GM19452 (cell line): ENCODE results near the gene TNFAIP3.
A peak's percentile ranks its signal among the peaks of the same experiment; 100 is the strongest.
"Not testable (repeated sequence)": the region's sequence is repeated elsewhere in the genome, so short reads cannot be mapped to it uniquely, and the experiment has no call there.

Source experiments
- ATAC-seq: cut with Tn5 transposase; IDR thresholded peaks from one replicate; pipeline ENCODE4 v1.9.1; 2021; ENCODE audit not compliant: unreplicated experiment

Gene TNFAIP3

DNA sequence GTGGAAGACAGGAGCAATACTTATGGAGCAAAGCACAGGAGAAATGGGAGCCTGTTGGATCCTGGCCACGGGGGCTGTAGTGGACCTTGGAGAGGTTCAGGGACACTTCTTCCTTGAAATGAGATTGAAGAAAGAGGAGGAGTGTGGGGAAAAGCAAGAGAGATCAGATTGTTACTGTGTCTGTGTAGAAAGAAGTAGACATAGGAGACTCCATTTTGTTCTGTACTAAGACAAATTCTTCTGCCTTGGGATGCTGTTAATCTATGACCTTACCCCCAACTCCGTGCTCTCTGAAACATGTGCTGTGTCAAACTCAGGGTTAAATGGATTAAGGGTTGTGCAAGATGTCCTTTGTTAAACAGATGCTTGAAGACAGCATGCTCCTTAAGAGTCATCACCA, 22.7 kb upstream of the TNFAIP3 start:
- ATAC-seq = not testable (repeated sequence)

DNA sequence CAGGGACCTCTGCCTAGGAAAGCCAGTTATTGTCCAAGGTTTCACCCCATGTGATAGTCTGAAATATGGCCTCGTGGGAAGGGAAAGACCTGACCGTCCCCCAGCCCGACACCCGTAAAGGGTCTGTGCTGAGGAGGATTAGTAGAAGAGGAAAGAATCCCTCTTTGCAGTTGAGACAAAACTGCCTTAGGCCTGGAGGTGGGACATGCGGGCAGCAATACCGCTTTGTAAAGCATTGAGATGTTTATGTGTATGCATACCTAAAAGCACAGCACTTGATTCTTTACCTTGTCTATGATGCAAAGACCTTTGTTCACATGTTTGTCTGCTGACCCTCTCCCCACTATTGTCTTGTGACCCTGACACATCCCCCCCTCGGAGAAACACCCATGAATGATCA, 22.3 kb upstream of the TNFAIP3 start:
- not testable (repeated sequence) for ATAC-seq

DNA sequence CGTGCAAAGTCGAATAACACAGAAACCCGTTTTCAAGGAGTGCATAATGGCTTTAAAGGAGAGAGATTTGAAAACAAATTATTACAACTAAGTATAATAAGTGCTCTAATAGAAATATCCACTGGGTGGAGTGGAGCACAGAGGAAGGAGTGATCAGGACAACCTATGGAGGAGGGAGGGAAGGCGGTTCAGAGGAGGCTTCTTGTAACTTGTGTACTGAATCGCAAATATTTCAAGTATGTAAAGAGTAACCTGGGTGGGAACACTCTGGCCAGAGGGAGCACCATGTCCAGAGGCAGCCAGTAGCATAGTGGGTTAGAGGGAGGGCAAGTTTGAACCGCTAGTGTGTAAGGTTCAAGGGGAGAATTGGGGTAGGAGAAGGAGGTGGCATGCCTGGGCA, 21.6 kb upstream of the TNFAIP3 start:
- no peak for ATAC-seq

DNA sequence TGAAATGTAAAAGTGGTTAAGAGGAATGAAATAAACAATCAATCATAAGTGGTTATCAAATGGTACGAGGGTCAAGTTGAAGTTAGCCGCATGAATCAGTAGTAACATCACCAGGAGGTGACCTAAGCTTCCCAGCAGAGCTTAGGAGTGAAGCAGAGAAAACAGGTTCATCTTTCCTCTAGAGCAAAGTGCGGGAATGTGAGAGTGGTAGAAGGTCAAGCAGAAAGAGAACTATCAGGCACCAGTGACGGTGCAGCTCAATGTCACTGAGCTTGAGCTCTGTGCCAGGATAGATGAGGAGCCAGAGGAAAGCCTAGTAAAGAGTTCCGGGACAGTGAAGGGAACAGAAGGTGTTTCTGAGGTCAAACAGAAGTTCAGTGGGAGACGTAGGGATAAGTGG, 20.8 kb upstream of the TNFAIP3 start:
- ATAC-seq = no peak

DNA sequence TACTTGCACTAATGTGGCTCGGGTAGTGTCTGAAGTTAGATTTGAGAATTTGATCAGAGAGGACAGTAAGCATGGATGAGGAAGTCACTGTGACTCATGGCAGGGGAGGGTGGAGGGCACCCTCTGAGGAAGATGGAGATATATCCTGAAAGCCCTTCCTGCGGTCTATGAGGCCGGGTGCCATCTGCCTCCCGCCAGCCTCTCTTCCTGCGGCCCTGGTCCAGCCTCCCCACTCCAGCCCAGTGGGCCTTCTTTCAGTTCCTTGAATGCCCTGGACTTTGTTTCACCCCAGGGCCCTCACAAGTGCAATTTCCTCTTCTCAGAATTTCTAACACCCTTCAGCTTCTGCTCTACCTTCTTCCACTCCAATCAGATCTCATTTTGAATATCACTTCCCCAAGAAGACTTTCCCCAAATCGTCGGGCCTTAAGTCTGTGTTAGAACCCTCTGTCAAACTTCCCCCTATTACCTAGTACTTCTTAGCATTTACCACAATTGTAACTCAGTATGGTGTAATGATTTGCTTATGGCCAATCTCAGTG, 20.2 kb upstream of the TNFAIP3 start:
- peak; percentile 49 for ATAC-seq

DNA sequence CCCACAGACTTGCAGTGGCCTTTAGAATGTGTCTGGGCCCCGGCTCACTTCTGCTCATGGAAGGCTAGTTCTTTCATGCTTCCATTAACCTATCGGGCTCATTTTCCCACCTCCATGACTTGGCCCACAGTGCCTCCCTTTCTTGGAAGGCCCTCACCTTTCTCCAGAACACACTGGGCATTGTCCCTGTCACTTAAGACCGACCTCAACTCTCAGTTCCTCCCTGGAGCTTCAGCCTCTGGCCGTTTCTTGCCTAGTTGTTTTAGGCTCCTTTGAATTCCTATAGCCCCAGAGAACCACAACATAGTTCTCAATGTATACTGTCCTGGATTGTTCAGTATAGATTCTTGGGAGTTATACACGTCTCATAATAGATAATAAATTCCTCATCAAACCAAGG, 19.3 kb upstream of the TNFAIP3 start:
- ATAC-seq = no peak

DNA sequence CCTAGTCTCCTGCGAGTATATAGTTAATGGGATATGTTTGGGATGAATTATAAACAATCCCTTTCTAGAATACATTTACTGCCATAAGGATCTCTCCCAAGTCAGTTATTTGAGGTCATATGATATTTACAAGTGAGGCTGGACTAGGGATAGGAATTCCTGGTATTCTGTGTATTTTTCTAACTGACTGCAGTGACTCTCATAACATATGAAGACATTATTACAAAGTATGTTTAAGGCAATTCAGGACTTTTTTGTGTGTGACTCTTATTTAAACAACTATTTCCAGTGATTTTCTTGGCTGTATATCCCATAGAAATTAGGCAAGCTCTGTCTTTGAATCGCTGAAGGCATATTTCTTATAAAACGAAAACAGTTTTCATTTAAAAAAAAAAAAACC, 18.4 kb upstream of the TNFAIP3 start:
- no peak for ATAC-seq

DNA sequence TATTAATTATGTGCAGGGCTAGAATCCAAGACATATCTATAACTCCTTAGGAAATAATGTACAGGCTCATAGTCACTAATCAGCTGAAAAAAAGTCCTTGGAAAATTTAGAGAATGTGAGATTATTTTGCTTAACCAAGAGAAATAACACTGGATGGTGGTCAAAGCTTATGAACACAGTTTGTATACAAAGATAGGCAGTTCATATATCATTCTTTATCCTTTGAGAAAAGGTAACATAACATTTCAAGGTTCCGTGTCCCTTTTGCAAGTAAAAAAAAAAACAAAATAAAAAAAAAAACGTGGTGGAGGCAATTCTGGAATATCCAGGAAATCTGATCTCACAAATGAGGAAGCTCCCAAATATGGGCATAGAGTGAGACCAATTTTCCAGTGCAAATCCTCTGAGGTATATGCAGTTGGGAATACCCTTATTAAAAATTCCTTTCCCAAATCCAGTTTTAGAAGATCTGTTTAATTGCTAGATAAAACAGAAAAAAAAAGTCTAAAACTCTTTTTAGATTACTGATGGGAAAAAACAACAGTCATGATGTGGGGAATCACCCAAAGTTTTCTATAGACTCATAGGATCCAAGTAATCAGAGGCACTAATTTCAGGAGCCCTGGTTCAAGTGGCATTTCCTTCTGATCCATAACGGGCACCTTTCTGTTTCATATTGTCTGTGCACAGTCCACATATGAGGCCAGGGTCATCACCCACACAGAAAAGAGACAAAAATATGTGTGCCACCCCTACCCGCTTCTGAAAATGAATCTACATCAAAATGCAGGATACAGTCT, 17.7 kb upstream of the TNFAIP3 start:
- no peak for ATAC-seq

DNA sequence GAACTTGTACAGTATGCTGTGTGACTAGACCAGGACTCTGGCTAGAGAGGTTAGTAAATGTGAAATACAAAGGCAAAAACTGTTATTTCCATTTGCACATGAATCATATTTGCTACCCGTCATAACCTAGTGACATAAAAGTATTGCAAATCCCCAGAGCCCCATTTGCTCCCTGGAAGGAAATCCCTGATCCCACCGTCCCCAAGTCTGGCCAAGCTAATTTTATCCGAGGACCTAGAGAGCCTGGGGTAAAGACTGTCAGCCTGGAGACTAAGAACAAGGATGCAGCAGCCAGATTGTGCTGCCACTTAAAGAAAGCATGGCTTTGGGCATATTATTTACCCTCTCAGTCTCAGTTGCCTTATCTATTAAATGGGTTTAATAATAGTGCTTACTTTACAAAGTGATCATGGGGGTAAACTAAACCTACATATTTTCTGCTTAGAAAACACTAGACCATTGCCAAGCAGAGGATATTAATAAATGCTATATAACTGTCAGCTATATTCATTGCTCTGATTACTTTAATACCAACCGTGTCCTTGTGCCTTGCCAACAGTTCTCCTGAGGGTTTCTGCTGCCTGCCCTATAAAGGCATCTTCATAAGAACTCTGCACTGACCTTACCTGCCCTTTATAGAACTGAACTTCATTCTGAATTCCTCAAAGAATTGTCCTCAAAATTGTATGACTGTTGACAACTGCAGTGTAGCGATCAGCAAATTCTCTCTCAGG, 16.9 kb upstream of the TNFAIP3 start:
- ATAC-seq = no peak

DNA sequence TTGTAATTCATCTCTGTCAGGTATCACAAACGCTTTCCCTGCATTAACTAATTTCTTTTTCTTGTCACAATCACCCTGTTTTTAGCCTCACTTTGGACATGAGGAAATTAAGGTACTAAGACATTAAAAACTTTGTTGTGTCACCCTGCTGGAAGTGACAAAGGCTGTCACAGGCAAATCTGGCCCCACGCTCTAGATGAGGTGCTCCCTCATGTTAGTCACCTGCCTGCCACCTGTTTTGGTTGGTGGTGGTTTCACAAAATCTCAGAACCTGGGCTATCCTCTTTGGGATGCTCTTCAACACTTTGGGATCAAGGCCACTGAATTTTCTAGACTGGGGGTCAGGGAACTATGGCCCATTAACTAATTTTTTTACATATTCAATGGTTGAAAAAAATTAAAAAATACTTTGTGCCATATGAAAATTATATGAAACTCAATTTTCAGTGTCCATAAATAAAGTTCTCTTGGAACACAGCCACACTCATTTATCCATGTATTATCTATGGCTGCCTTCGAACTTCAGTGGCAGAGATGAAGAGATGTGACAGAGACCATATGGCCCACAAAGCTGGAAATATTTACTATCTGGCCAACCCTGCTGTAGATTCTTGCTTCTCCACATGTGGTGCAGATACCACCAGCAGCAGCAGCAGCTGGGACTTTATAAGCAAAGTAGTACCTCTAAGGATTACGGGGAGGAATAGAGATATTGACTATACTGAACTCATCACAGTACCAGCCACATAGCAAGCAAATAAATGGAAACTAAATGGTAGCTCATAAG, 16.1 kb upstream of the TNFAIP3 start:
- ATAC-seq = no peak

DNA sequence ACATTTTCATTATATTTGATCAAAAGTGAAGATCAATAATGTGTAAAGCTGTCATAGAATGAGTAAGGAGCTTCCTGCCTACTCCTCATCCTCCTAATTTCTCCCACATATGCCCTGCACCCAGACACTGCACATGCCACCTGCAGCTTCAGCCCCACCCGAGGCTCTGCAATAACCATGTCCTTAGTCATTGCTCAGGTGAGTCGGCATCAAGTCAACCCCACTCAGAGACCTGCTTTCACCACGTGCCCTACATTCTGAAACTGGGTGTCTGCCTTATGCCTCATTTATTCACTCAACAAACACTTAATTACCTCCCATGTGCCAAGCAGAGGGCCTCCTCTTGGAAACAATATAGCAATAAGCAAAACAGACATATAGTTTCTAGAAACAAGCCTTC, 15.4 kb upstream of the TNFAIP3 start:
- no peak for ATAC-seq

DNA sequence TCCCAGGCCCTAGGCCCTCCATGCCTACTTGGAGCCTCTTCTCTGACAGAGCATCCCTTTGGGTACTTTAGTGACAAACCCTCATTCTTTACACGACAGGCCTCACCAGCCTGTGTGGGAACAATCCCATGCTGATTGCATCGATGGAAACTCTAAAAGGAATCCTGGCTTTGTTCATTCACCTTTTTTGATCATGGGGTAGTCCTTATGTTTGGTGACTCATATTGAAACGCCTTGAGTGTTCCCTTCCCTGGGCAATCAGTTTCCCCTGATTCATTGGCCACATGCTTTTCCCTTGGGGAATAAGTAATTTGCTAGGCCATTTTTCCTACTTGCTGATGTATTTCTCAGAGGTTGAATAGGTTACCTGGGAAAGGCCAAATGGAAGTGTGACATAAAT, 14.7 kb upstream of the TNFAIP3 start:
- ATAC-seq = no peak

DNA sequence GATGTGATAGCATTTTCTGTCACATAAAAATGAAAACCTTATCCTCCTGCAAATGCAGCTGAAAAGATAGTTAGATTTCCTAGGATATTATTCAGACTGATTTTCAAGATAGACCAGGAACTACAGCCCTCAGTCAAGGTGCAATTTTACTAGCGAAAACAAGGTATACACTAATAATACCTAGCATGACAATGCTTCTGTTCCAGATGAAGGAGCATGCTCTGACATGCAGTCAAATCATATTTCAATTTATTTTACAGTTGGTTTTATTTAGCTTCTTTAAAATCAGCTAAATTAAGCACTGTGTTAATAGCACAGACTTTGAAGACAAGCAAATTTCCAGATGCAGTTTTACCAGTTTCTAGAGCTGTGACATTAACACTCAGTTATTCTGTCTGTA, 14.2 kb upstream of the TNFAIP3 start:
- ATAC-seq = no peak

DNA sequence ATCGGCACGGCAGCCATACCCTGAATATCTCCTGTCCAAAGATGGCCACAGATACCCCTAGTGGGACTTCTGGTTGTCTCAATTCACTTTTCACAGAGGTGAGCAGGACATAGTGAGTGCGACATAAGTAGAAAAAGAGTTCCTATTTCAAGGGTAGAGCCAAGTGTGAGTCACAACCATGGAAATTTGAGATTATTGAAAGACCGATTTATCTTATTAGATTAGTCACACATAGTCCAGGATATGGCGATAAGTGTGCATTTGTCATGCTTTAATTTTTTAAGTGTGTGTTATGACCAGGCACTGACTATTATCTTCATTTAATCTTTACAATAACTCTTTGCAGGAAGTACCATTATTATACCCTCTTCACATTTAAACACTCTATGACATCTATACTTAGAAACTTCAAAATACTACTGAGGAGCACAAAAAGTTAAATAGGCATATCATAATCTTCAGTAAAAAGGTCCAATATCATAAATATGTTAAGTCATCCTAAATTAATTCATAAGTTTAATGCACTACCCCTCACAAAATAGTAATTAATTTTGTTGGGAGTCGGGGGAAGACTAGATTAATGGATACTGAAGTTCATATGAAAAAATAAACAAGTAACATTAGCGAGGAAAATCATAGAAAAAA, 13.4 kb upstream of the TNFAIP3 start:
- ATAC-seq = no peak

DNA sequence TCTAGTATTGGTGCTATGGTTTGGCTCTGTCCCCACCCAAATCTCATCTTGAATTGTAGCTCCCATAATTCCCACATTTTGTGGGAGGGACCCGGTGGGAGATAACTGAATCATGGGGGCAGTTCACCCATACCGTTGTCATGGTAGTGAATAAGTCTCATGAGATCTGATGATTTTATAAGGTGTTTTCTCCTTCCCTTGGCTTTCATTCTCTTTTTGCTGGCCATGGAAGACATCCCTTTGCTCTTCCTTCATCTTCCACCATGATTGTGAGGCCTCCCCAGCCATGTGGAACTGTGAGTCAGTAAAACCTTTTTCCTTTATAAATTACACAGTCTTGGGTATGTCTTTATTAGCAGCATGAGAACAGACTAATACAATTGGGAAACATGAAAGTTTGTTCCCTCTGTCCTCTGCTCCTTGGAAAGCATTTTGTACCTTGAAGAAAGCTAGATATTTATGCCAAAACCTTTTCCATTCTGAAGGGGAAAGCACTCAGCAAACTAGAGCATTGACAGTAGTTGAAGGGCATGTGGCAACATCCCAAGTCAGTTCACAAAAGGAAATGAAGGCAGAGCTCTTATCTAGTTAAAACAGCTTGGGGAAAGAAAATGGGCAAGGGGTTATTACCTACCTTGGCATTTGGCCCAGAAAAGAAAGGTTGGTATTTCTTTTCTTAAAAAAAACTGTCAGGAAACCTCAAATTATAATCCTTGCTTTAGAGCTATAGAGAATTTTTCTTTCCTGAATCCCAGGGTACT, 10.7 kb upstream of the TNFAIP3 start:
- no peak for ATAC-seq

DNA sequence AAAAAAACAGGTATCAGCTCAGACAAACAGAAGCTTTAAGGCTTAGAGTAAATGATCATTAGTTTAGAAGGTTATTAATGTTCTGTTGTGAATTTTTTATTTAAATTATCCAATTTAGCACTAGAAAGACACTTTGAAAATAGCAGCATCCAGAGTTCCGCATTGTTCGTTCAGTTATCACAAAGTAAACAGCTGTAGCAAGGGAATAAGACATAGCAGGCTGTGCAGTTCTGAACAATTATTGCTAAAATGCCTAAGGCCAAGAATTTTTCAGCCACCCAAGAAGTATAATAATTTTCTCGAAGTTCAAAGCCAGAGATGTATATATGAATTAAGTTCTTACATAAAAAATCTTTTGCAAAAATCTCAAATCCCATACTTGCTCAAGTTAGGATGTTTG, 8.0 kb upstream of the TNFAIP3 start:
- ATAC-seq = no peak

DNA sequence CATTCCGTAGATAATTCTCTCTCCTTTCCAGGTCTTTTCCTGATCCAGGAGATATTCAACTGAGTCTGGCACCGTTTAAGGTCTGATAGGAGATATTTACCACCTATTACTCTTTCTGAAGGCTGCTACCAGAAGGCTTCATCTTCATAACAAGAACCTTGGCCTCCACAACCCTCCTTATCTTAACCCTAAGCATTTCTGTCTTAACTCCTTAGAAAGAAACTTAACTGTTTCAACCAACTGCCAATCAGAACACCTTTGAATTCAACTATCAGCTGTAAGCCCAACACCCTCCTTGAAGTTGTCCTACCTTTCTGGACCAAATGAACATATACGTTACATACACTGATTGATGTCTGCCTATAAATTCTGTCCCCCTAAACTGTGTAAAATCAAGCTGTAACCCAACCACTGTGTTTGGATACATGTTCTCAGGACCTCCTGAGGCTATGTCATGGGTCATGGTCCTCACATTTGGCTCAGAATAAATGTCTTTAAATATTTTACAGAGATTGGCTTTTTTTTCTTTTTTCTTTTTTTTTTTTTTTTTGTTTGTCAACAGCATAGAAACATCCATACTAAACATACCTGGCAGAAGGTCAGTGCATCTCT, 6.6 kb upstream of the TNFAIP3 start:
- no peak for ATAC-seq

DNA sequence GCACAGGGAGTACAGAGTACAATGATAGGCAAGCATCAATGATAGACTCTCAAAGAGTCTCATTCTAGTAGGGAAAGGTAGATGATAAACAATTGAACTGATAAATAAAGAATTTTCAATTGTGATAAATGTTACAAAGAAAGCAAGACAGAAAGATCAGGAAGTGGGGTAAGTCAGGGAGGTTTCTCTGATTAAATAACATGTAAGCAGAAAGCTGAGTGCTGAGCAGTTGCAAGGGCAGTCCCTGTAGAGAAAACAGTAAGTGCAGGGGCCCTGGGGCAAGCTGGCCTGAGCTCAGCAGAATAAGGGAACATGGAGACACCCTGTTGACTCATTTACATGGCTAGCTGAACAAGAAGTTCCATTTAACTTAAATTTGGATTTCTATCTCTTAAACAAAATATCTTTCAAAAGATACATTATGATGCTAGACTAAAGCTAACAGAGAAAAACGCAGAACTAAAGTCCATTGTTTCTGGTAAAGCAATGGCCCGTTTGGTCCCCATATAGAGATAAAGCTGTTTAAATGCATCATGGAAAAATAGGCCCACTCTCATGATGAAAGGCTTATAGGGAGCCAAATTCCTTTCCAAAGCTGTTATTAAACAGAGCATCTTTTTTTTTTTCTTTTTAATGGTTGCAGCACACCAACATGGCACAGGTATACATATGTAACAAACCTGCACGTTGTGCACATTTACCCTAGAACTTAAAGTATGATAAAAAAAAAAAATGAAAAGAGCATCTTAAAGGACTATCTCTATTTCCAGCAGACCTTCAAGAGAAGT, 5.3 kb upstream of the TNFAIP3 start:
- no peak for ATAC-seq

DNA sequence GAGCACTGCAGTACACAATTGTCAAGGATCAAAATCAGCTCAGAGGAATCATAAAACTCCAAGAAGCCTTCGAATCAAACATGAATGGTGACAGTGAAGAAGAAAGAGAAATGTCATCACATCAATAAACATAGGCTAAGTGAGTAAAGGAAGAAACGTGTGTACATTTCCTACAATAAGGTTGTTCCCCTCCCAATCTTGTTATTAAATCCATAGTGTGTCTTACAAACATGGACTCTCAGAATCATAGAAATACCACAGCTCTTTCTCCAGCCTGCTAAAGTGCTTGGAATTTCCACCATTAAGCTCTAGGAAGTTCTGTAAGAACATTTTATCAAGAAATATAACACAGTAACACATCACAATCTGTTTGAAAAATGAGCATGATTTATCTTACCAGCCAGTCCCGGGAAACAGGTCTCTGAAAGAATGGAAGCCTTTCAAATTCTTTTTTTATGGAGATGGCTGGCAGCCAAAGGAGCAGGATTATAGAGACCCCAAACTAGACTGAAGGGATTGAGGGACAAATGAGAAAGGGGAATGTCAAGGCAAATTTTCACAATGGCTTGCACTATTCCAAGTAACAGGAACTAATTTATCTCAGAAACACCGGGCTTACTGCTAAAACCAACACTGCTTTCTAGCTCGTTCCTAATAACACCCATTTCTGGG, 4.5 kb upstream of the TNFAIP3 start:
- ATAC-seq = no peak
